ENCODE measurements around the gene CTNNA2.

Gene CTNNA2

GRCh38 chr2:79941179-79941578 is 428.3 kb downstream of the CTNNA2 start:
- Histone ChIP-seq H2BK12ac (ENCODE audit: low read length) (no peak overlapping the region), H3K9ac (ENCODE audit: low read depth, low read length, poor library complexity) (no peak overlapping the region), H3K23ac (ENCODE audit: low read depth, low read length, poor library complexity) (no peak overlapping the region), H3K27me3 (ENCODE audit: control insufficient read depth in 3 of 3, insufficient read depth in 3 of 3, low read depth in 1 of 3, low read length in 3 of 3) (no peaks in the 10 kb centered on the region), H3K9me3 (replicated peaks in 1 of 2; ENCODE audit: control insufficient read depth in 2 of 2, insufficient read depth in 1 of 2, low read depth in 1 of 2, low read length in 2 of 2) (no peaks in the 10 kb centered on the region), H3K14ac (ENCODE audit: low read length) (no peak overlapping the region), H3K4ac (ENCODE audit: low read length) (no peak overlapping the region), H3K4me3 (ENCODE audit: low read length in 2 of 2) (no peak overlapping the region), H3K27ac (replicated peaks; ENCODE audit: low read length) (no peak overlapping the region), H4K91ac (ENCODE audit: low read depth, low read length, poor library complexity) (no peak overlapping the region), H2BK5ac (ENCODE audit: low read length) (no peak overlapping the region), H3K79me1 (ENCODE audit: low read depth, low read length) (no peaks in the 10 kb centered on the region), H3K4me2 (ENCODE audit: insufficient read depth, low read length, poor library complexity, severe bottlenecking) (no peak overlapping the region), H3K36me3 (replicated peaks in 1 of 2; ENCODE audit: control insufficient read depth in 2 of 2, insufficient read depth in 2 of 2, low read length in 2 of 2) (no peaks in the 10 kb centered on the region), H2BK120ac (ENCODE audit: low read depth, low read length) (no peak overlapping the region), H4K8ac (ENCODE audit: low read depth, low read length) (no peak overlapping the region), H3K18ac (ENCODE audit: low read length) (no peak overlapping the region), H3K4me1 (ENCODE audit: control insufficient read depth in 2 of 2, insufficient read depth in 1 of 2, low read depth in 1 of 2, low read length in 2 of 2) (no peaks in the 10 kb centered on the region), H2BK15ac (ENCODE audit: low read length) (no peak overlapping the region), H2AFZ (ENCODE audit: low read length) (no peak overlapping the region), H2AK5ac (ENCODE audit: low read depth, low read length) (no peak overlapping the region)
- WGBS, 2 donors (ENCODE audit: extremely low coverage in 2 of 2, insufficient read length in 2 of 2, insufficient replicate concordance in 1 of 2) = no CpG with 5 or more reads among the region's 2 CpGs
- no peak for DNase-seq (ENCODE audit: low spot score)

- Histone ChIP-seq H3K4me3 (ENCODE audit: low read length in 2 of 2) (no peak overlapping the region), H3K36me3 (replicated peaks in 1 of 2; ENCODE audit: control insufficient read depth in 2 of 2, insufficient read depth in 2 of 2, low read length in 2 of 2) (no peaks in the 10 kb centered on the region), H2AFZ (ENCODE audit: low read length) (no peak overlapping the region), H4K8ac (ENCODE audit: low read depth, low read length) (no peak overlapping the region), H2BK12ac (ENCODE audit: low read length) (no peak overlapping the region), H3K14ac (ENCODE audit: low read length) (no peak overlapping the region), H3K4me2 (ENCODE audit: insufficient read depth, low read length, poor library complexity, severe bottlenecking) (no peak overlapping the region), H3K18ac (ENCODE audit: low read length) (no peak overlapping the region), H3K4me1 (ENCODE audit: control insufficient read depth in 2 of 2, insufficient read depth in 1 of 2, low read depth in 1 of 2, low read length in 2 of 2) (no peaks in the 10 kb centered on the region), H2BK15ac (ENCODE audit: low read length) (no peak overlapping the region), H2BK5ac (ENCODE audit: low read length) (no peak overlapping the region), H2BK120ac (ENCODE audit: low read depth, low read length) (no peak overlapping the region), H2AK5ac (ENCODE audit: low read depth, low read length) (no peak overlapping the region), H3K9me3 (replicated peaks in 1 of 2; ENCODE audit: control insufficient read depth in 2 of 2, insufficient read depth in 1 of 2, low read depth in 1 of 2, low read length in 2 of 2) (no peaks in the 10 kb centered on the region), H3K27ac (replicated peaks; ENCODE audit: low read length) (no peak overlapping the region), H3K79me1 (ENCODE audit: low read depth, low read length) (peaks cover 2% of the 10 kb centered on the region), H3K9ac (ENCODE audit: low read depth, low read length, poor library complexity) (no peak overlapping the region), H4K91ac (ENCODE audit: low read depth, low read length, poor library complexity) (no peak overlapping the region), H3K27me3 (ENCODE audit: control insufficient read depth in 3 of 3, insufficient read depth in 3 of 3, low read depth in 1 of 3, low read length in 3 of 3) (no peaks in the 10 kb centered on the region), H3K23ac (ENCODE audit: low read depth, low read length, poor library complexity) (no peak overlapping the region), H3K4ac (ENCODE audit: low read length) (no peak overlapping the region)
- DNase-seq (ENCODE audit: low spot score) = no peak
- WGBS, 2 donors (ENCODE audit: extremely low coverage in 2 of 2, insufficient read length in 2 of 2, insufficient replicate concordance in 1 of 2) = no CpG with 5 or more reads among the region's 1 CpG
Observed at GRCh38 chr2:79944205-79944604, 431.4 kb downstream of the CTNNA2 start.

GRCh38 chr2:79945653-79946445 is 433.0 kb downstream of the CTNNA2 start:
- Histone ChIP-seq H3K36me3 (replicated peaks in 1 of 2; ENCODE audit: control insufficient read depth in 2 of 2, insufficient read depth in 2 of 2, low read length in 2 of 2) (no peaks in the 10 kb centered on the region), H3K4me2 (ENCODE audit: insufficient read depth, low read length, poor library complexity, severe bottlenecking) (no peak overlapping the region), H3K9ac (ENCODE audit: low read depth, low read length, poor library complexity) (no peak overlapping the region), H3K4ac (ENCODE audit: low read length) (no peak overlapping the region), H2BK5ac (ENCODE audit: low read length) (no peak overlapping the region), H2BK120ac (ENCODE audit: low read depth, low read length) (no peak overlapping the region), H2AK5ac (ENCODE audit: low read depth, low read length) (no peak overlapping the region), H3K14ac (ENCODE audit: low read length) (no peak overlapping the region), H2AFZ (ENCODE audit: low read length) (no peak overlapping the region), H3K79me1 (ENCODE audit: low read depth, low read length) (peaks cover 2% of the 10 kb centered on the region), H2BK12ac (ENCODE audit: low read length) (no peak overlapping the region), H3K27me3 (ENCODE audit: control insufficient read depth in 3 of 3, insufficient read depth in 3 of 3, low read depth in 1 of 3, low read length in 3 of 3) (no peaks in the 10 kb centered on the region), H3K23ac (ENCODE audit: low read depth, low read length, poor library complexity) (no peak overlapping the region), H3K4me1 (ENCODE audit: control insufficient read depth in 2 of 2, insufficient read depth in 1 of 2, low read depth in 1 of 2, low read length in 2 of 2) (no peaks in the 10 kb centered on the region), H3K18ac (ENCODE audit: low read length) (no peak overlapping the region), H4K8ac (ENCODE audit: low read depth, low read length) (no peak overlapping the region), H3K9me3 (replicated peaks in 1 of 2; ENCODE audit: control insufficient read depth in 2 of 2, insufficient read depth in 1 of 2, low read depth in 1 of 2, low read length in 2 of 2) (no peaks in the 10 kb centered on the region), H3K4me3 (ENCODE audit: low read length in 2 of 2) (no peak overlapping the region), H4K91ac (ENCODE audit: low read depth, low read length, poor library complexity) (no peak overlapping the region), H2BK15ac (ENCODE audit: low read length) (no peak overlapping the region), H3K27ac (replicated peaks; ENCODE audit: low read length) (no peak overlapping the region)
- no peak for DNase-seq (ENCODE audit: low spot score)
- WGBS, 2 donors (ENCODE audit: extremely low coverage in 2 of 2, insufficient read length in 2 of 2, insufficient replicate concordance in 1 of 2) = no CpG with 5 or more reads among the region's 5 CpGs

GRCh38 chr2:79947751-79948150 is 434.9 kb downstream of the CTNNA2 start:
- DNase-seq (ENCODE audit: low spot score) = no peak
- Histone ChIP-seq H4K91ac (ENCODE audit: low read depth, low read length, poor library complexity) (no peak overlapping the region), H3K4me1 (ENCODE audit: control insufficient read depth in 2 of 2, insufficient read depth in 1 of 2, low read depth in 1 of 2, low read length in 2 of 2) (no peaks in the 10 kb centered on the region), H3K4me2 (ENCODE audit: insufficient read depth, low read length, poor library complexity, severe bottlenecking) (no peak overlapping the region), H3K27me3 (ENCODE audit: control insufficient read depth in 3 of 3, insufficient read depth in 3 of 3, low read depth in 1 of 3, low read length in 3 of 3) (no peaks in the 10 kb centered on the region), H3K4me3 (ENCODE audit: low read length in 2 of 2) (no peak overlapping the region), H3K27ac (replicated peaks; ENCODE audit: low read length) (no peak overlapping the region), H3K14ac (ENCODE audit: low read length) (peak overlapping the region; percentile 56), H3K4ac (ENCODE audit: low read length) (no peak overlapping the region), H3K79me1 (ENCODE audit: low read depth, low read length) (peaks cover 2% of the 10 kb centered on the region), H2BK15ac (ENCODE audit: low read length) (no peak overlapping the region), H2BK12ac (ENCODE audit: low read length) (no peak overlapping the region), H2BK120ac (ENCODE audit: low read depth, low read length) (no peak overlapping the region), H4K8ac (ENCODE audit: low read depth, low read length) (no peak overlapping the region), H3K9ac (ENCODE audit: low read depth, low read length, poor library complexity) (peak overlapping the region; percentile 50), H2AK5ac (ENCODE audit: low read depth, low read length) (no peak overlapping the region), H3K18ac (ENCODE audit: low read length) (no peak overlapping the region), H2BK5ac (ENCODE audit: low read length) (no peak overlapping the region), H3K9me3 (replicated peaks in 1 of 2; ENCODE audit: control insufficient read depth in 2 of 2, insufficient read depth in 1 of 2, low read depth in 1 of 2, low read length in 2 of 2) (no peaks in the 10 kb centered on the region), H3K36me3 (replicated peaks in 1 of 2; ENCODE audit: control insufficient read depth in 2 of 2, insufficient read depth in 2 of 2, low read length in 2 of 2) (no peaks in the 10 kb centered on the region), H3K23ac (ENCODE audit: low read depth, low read length, poor library complexity) (no peak overlapping the region), H2AFZ (ENCODE audit: low read length) (no peak overlapping the region)
- no CpG with 5 or more reads among the region's 2 CpGs for WGBS, 2 donors (ENCODE audit: extremely low coverage in 2 of 2, insufficient read length in 2 of 2, insufficient replicate concordance in 1 of 2)
